ENCODE data around the gene SH3RF2.

SH3RF2 gene

DNA sequence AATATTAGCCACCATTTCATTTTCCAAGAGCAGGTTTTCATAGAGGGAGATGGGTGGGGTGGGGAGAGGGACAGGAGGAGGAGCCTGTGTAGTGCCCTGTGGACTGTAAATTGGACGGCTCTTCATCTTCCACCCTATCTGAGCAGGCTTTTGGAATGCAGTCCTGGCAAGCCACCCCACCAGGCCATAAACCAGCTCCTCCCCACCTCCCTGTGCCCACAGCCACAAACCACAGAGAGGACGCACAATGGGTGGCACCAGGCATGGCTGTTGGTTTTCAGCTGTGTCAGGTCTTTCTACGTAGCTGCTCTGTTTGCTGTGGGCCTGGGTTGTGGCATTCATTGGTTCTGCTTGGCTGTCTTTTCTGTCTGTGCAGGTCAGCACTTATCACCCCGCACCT is 111.0 kb downstream of the SH3RF2 start:
- Histone ChIP-seq H3K27ac (ENCODE audit: low read length) (no peak overlapping the region), H3K4me1 (ENCODE audit: control insufficient read depth, insufficient read depth, low read length) (no peaks in the 10 kb centered on the region), H3K36me3 (ENCODE audit: control insufficient read depth in 2 of 2, insufficient read depth in 2 of 2, low read length in 2 of 2) (no peaks in the 10 kb centered on the region), H3K27me3 (ENCODE audit: control insufficient read depth in 1 of 2, insufficient read depth in 2 of 2, low read length in 2 of 2) (no peaks in the 10 kb centered on the region), H3K9ac (ENCODE audit: low read length in 2 of 2) (no peak overlapping the region), H3K4me3 (ENCODE audit: low read length in 2 of 2) (no peak overlapping the region), H3K9me3 (ENCODE audit: control insufficient read depth in 2 of 2, low read length in 2 of 2) (no peaks in the 10 kb centered on the region)

DNA sequence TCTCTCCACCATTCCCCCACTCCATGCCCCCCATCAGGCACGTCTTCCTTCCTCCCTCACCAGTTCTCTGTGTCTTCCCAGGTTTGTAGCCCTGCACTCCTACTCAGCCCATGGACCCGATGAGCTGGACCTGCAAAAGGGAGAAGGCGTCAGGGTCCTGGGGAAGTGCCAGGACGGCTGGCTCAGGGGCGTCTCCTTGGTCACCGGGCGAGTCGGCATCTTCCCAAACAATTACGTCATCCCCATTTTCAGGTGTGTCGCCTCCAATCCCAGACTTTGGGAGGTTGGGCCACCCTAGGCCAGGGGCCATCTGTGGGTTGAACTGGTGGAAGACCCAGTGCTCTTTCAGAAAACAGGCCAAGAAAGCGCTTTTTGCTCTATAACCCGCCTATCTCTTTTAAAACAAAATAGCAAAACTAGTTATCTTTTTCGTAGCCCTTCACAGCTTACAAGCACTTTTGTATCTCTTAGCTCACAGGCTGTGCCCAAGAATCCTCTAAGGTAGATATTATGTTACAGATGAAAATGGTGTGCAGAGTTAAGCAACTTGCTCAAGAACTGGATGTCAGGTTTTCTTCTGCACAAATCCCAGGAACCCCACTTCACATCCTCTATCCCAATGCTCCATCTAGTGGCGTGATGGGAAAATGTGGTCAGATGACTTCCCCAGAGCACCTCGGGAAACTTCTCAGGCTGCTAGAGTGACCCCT is 112.8 kb downstream of the SH3RF2 start:
- Histone ChIP-seq H3K36me3 (ENCODE audit: control insufficient read depth in 2 of 2, insufficient read depth in 2 of 2, low read length in 2 of 2) (no peaks in the 10 kb centered on the region), H3K9ac (ENCODE audit: low read length in 2 of 2) (no peak overlapping the region), H3K27ac (ENCODE audit: low read length) (no peak overlapping the region), H3K4me3 (ENCODE audit: low read length in 2 of 2) (no peak overlapping the region), H3K9me3 (ENCODE audit: control insufficient read depth in 2 of 2, low read length in 2 of 2) (no peaks in the 10 kb centered on the region), H3K4me1 (ENCODE audit: control insufficient read depth, insufficient read depth, low read length) (no peaks in the 10 kb centered on the region), H3K27me3 (ENCODE audit: control insufficient read depth in 1 of 2, insufficient read depth in 2 of 2, low read length in 2 of 2) (no peaks in the 10 kb centered on the region)

DNA sequence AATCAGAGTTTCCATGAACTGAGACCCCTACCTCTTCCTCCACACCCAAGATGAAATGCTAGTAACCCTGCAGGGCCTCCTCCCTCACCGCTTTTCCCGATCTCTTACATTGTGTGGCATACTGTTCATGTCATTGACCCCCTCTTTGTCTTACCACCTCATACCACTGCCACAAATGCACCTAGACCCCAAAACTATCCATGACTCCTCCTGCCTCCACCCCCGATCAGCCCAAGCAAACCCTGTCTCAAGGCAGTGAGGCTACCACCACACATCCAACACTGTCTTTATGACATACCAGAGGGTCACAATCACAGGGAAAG is 113.3 kb downstream of the SH3RF2 start:
- Histone ChIP-seq H3K36me3 (ENCODE audit: control insufficient read depth in 2 of 2, insufficient read depth in 2 of 2, low read length in 2 of 2) (no peaks in the 10 kb centered on the region), H3K4me1 (ENCODE audit: control insufficient read depth, insufficient read depth, low read length) (no peaks in the 10 kb centered on the region), H3K27ac (ENCODE audit: low read length) (no peak overlapping the region), H3K9ac (ENCODE audit: low read length in 2 of 2) (no peak overlapping the region), H3K4me3 (ENCODE audit: low read length in 2 of 2) (no peak overlapping the region), H3K27me3 (ENCODE audit: control insufficient read depth in 1 of 2, insufficient read depth in 2 of 2, low read length in 2 of 2) (no peaks in the 10 kb centered on the region), H3K9me3 (ENCODE audit: control insufficient read depth in 2 of 2, low read length in 2 of 2) (no peaks in the 10 kb centered on the region)

DNA sequence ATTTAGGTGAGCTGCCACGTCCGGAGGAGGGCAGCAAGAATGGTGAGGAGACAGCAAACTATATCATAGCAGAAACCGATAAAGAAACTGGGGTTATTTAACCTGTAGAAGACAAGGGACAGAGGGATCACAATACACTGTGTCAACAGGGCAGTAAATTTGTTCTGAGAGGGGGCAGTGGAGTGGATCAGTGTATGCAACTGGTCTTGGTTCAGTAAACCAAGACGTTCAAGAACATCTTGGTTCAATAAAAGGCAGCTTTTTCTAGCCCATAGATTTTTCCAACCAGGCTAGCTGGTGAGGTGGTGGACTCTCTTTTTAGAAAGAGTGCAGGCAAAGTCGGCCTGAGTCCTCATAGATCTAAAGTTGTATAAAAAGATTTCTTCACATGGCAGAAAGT is 113.7 kb downstream of the SH3RF2 start:
- Histone ChIP-seq H3K27ac (ENCODE audit: low read length) (no peak overlapping the region), H3K4me1 (ENCODE audit: control insufficient read depth, insufficient read depth, low read length) (no peaks in the 10 kb centered on the region), H3K4me3 (ENCODE audit: low read length in 2 of 2) (no peak overlapping the region), H3K9ac (ENCODE audit: low read length in 2 of 2) (no peak overlapping the region), H3K27me3 (ENCODE audit: control insufficient read depth in 1 of 2, insufficient read depth in 2 of 2, low read length in 2 of 2) (no peaks in the 10 kb centered on the region), H3K9me3 (ENCODE audit: control insufficient read depth in 2 of 2, low read length in 2 of 2) (no peaks in the 10 kb centered on the region), H3K36me3 (ENCODE audit: control insufficient read depth in 2 of 2, insufficient read depth in 2 of 2, low read length in 2 of 2) (no peaks in the 10 kb centered on the region)

DNA sequence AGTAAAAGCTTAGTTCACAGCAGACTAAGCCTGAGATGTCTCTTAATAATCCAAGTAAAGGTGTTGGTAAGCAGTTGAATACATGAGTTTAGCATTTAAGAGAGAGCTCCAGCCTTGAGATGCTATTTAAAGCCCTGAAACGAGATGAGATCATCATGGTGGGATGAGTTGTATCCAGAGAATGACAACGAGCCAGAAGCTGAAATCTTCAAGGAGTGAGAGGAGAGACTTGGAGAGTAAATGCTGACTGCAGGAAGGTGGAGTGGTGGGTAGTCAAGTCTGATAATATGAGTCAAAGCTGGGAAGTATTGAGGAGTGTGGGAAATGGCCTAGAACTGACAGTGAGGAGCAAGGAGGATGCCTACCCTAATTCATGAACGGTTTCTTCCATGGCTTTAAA is 115.3 kb downstream of the SH3RF2 start:
- Histone ChIP-seq H3K4me3 (ENCODE audit: low read length in 2 of 2) (no peak overlapping the region), H3K36me3 (ENCODE audit: control insufficient read depth in 2 of 2, insufficient read depth in 2 of 2, low read length in 2 of 2) (no peaks in the 10 kb centered on the region), H3K9ac (ENCODE audit: low read length in 2 of 2) (no peak overlapping the region), H3K4me1 (ENCODE audit: control insufficient read depth, insufficient read depth, low read length) (no peaks in the 10 kb centered on the region), H3K27ac (ENCODE audit: low read length) (no peak overlapping the region), H3K27me3 (ENCODE audit: control insufficient read depth in 1 of 2, insufficient read depth in 2 of 2, low read length in 2 of 2) (no peaks in the 10 kb centered on the region), H3K9me3 (ENCODE audit: control insufficient read depth in 2 of 2, low read length in 2 of 2) (no peaks in the 10 kb centered on the region)

DNA sequence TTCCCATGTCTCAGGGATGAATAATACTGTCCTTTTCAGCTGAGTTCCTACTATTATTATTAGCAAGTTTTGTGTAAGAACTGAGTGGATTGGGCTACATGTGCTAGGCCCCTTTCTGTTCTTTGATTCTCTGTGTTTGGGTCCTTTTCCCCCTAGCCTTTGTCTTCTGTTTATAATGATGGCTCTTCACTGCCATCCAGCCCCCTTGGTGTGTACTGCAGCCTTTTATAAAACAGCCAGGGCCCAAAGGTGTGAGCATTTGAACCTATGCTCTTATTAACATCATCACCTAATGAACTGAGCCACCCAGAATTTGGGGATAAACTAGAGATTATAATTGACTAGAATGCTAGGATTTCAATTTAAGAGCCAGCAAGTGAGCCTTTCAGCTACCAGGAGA is 116.4 kb downstream of the SH3RF2 start:
- Histone ChIP-seq H3K4me3 (ENCODE audit: low read length in 2 of 2) (no peak overlapping the region), H3K36me3 (ENCODE audit: control insufficient read depth in 2 of 2, insufficient read depth in 2 of 2, low read length in 2 of 2) (no peaks in the 10 kb centered on the region), H3K4me1 (ENCODE audit: control insufficient read depth, insufficient read depth, low read length) (no peaks in the 10 kb centered on the region), H3K27me3 (ENCODE audit: control insufficient read depth in 1 of 2, insufficient read depth in 2 of 2, low read length in 2 of 2) (no peaks in the 10 kb centered on the region), H3K27ac (ENCODE audit: low read length) (no peak overlapping the region), H3K9me3 (ENCODE audit: control insufficient read depth in 2 of 2, low read length in 2 of 2) (no peaks in the 10 kb centered on the region), H3K9ac (ENCODE audit: low read length in 2 of 2) (no peak overlapping the region)

DNA sequence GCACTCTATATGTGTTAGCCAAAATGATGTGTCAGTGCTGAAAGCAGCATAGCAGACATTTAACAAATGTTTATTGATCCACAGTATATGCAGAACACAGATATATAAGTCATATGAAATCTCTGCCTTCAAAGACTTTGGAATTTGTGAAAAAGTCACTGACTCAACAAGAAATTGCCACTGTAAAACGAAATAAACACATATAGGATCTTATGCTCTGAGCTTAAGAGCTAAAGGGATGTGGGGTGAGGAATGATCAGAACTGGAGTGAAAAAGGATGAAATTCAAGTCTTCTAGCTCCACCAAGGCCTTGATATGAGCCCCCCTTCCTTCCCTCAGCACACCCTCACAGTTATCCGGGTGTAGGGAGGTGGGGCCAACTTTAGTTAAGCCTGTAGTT is 119.1 kb downstream of the SH3RF2 start:
- Histone ChIP-seq H3K9me3 (ENCODE audit: control insufficient read depth in 2 of 2, low read length in 2 of 2) (no peaks in the 10 kb centered on the region), H3K27ac (ENCODE audit: low read length) (no peak overlapping the region), H3K27me3 (ENCODE audit: control insufficient read depth in 1 of 2, insufficient read depth in 2 of 2, low read length in 2 of 2) (no peaks in the 10 kb centered on the region), H3K9ac (ENCODE audit: low read length in 2 of 2) (no peak overlapping the region), H3K36me3 (ENCODE audit: control insufficient read depth in 2 of 2, insufficient read depth in 2 of 2, low read length in 2 of 2) (no peaks in the 10 kb centered on the region), H3K4me3 (ENCODE audit: low read length in 2 of 2) (no peak overlapping the region), H3K4me1 (ENCODE audit: control insufficient read depth, insufficient read depth, low read length) (no peaks in the 10 kb centered on the region)

DNA sequence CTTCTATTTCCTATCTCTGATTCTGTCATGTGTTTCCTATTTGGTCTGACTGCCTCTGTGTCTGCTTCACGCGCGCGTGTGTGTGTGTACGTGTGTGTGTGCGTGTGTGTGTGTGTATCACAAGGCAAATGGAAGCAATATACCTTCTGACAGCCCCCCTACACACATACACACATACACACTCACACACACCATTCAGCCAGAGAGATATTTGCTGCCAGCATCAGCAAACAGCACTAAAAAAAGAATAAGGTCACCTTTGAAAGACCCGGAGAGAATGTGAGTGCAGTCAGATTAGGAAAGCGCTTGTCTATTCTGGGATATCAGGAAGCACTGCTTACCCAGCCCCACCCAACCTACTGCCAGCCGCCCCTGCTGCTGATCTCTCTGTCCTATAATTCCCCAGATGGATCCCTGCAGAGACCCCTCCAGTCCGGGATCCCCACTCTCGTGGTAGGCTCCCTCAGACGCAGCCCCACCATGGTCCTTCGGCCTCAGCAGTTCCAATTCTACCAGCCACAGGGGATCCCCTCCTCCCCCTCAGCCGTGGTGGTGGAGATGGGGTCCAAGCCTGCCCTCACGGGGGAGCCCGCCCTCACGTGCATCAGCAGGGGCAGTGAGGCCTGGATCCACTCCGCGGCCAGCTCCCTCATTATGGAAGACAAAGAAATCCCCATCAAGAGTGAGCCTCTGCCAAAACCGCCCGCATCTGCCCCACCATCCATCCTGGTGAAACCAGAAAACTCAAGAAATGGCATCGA is 123.3 kb downstream of the SH3RF2 start:
- Histone ChIP-seq H3K27ac (ENCODE audit: low read length) (no peak overlapping the region), H3K36me3 (ENCODE audit: control insufficient read depth in 2 of 2, insufficient read depth in 2 of 2, low read length in 2 of 2) (no peaks in the 10 kb centered on the region), H3K4me1 (ENCODE audit: control insufficient read depth, insufficient read depth, low read length) (no peaks in the 10 kb centered on the region), H3K9me3 (ENCODE audit: control insufficient read depth in 2 of 2, low read length in 2 of 2) (no peaks in the 10 kb centered on the region), H3K27me3 (ENCODE audit: control insufficient read depth in 1 of 2, insufficient read depth in 2 of 2, low read length in 2 of 2) (peaks cover 0 to 2% of the 10 kb centered on the region in 2 donors), H3K9ac (ENCODE audit: low read length in 2 of 2) (no peak overlapping the region), H3K4me3 (ENCODE audit: low read length in 2 of 2) (no peak overlapping the region)

DNA sequence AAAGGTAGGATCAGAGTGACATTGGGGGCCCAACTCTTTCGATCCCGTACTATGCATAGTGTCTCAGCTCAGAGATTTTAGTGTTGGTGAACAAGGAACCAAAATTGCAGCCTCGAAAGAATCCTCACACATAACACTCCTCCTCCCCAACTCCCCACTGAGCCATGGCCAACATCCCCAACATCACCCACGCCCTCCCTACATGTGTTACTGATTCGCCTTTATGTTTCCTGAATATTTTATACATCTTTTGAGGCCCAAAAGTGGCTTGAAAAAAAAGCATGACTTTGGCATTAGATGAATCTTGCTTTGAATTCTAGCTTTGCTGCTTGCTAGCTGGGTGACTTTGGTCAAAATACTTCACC is 123.8 kb downstream of the SH3RF2 start:
- Histone ChIP-seq H3K27me3 (ENCODE audit: control insufficient read depth in 1 of 2, insufficient read depth in 2 of 2, low read length in 2 of 2) (peaks cover 0 to 2% of the 10 kb centered on the region in 2 donors), H3K4me1 (ENCODE audit: control insufficient read depth, insufficient read depth, low read length) (no peaks in the 10 kb centered on the region), H3K36me3 (ENCODE audit: control insufficient read depth in 2 of 2, insufficient read depth in 2 of 2, low read length in 2 of 2) (no peaks in the 10 kb centered on the region), H3K9ac (ENCODE audit: low read length in 2 of 2) (no peak overlapping the region), H3K27ac (ENCODE audit: low read length) (no peak overlapping the region), H3K4me3 (ENCODE audit: low read length in 2 of 2) (no peak overlapping the region), H3K9me3 (ENCODE audit: control insufficient read depth in 2 of 2, low read length in 2 of 2) (no peaks in the 10 kb centered on the region)

DNA sequence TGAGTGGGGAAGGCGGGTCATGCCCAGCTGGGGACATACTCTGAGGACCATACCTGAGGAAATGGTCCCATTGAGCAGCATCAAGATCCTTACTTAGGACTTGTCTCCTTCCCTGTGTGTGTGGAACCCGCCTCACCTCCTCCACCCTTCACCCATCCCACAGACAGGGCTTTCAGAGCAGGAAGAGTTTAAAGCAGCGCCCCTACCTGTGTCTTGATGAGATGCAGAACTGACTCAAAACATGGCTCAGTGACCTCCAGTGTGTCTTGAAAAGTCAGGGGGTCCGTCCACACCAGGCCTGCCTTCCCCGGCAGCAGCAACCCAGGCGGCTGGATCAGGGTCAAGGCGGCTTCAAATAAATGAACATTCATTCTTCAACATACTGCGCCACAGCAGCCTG is 130.6 kb downstream of the SH3RF2 start:
- Histone ChIP-seq H3K9ac (ENCODE audit: low read length in 2 of 2) (no peak overlapping the region), H3K36me3 (ENCODE audit: control insufficient read depth in 2 of 2, insufficient read depth in 2 of 2, low read length in 2 of 2) (no peaks in the 10 kb centered on the region), H3K9me3 (ENCODE audit: control insufficient read depth in 2 of 2, low read length in 2 of 2) (no peaks in the 10 kb centered on the region), H3K27me3 (ENCODE audit: control insufficient read depth in 1 of 2, insufficient read depth in 2 of 2, low read length in 2 of 2) (peaks cover 0 to 2% of the 10 kb centered on the region in 2 donors), H3K27ac (ENCODE audit: low read length) (no peak overlapping the region), H3K4me1 (ENCODE audit: control insufficient read depth, insufficient read depth, low read length) (peaks cover 3% of the 10 kb centered on the region), H3K4me3 (ENCODE audit: low read length in 2 of 2) (no peak overlapping the region)

DNA sequence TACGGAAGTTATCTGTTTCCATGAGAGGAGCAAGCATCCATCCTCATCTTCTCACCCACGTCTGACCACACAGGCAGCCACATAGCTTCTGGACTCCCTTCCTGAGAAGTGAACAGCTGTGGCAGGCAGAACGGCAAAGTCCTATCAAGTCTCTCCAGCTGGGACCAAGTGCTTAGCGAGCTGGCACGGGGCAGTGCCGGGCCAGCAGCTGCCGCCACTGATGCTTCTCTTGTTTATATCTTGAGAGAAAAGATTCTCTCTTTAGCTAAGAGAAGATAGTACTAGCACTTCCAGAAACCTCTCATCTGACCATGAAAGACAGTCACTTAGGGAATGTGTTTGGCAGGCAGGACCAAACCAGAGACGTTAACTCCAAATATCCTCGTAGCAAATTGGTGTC is 131.8 kb downstream of the SH3RF2 start:
- H3K27ac ChIP-seq (ENCODE audit: low read length): no peak overlapping the region
- no peaks in the 10 kb centered on the region for H3K36me3 ChIP-seq (ENCODE audit: control insufficient read depth in 2 of 2, insufficient read depth in 2 of 2, low read length in 2 of 2)
- no peak overlapping the region for H3K9ac ChIP-seq (ENCODE audit: low read length in 2 of 2)
- no peaks in the 10 kb centered on the region for H3K27me3 ChIP-seq (ENCODE audit: control insufficient read depth in 1 of 2, insufficient read depth in 2 of 2, low read length in 2 of 2)
- H3K4me3 ChIP-seq (ENCODE audit: low read length in 2 of 2): no peak overlapping the region
- H3K4me1 ChIP-seq (ENCODE audit: control insufficient read depth, insufficient read depth, low read length): peaks cover 3% of the 10 kb centered on the region
- H3K9me3 ChIP-seq (ENCODE audit: control insufficient read depth in 2 of 2, low read length in 2 of 2): no peaks in the 10 kb centered on the region
